Activated CD4-positive, alpha-beta T cell treated with anti-CD3 and anti-CD28 coated beads, Interleukin-2, amount 50 U/mL, for 16 hours (primary cell): ENCODE measurements around the gene CUL1.
"Not testable (repeated sequence)": the region's sequence is repeated elsewhere in the genome, so short reads cannot be mapped to it uniquely, and the experiment has no call there.

Source experiments
- DNase-seq: peaks from one replicate; pipeline ENCODE4 v3.0.0-alpha.2; 2020

Gene CUL1

GRCh38 chr7:148697256-148698006, 1.3 kb upstream of the CUL1 start:
- peak; percentile 79 for DNase-seq

- no peak for DNase-seq
Observed at GRCh38 chr7:148698007-148698396, 701 bp upstream of the CUL1 start.

GRCh38 chr7:148699024-148699781, 500 bp downstream of the CUL1 start:
- DNase-seq, result peak; percentile 67

GRCh38 chr7:148699782-148700629, 1.3 kb downstream of the CUL1 start:
- peak; percentile 17 for DNase-seq

- peak; percentile 48 for DNase-seq
Observed at GRCh38 chr7:148700661-148701064, 2.0 kb downstream of the CUL1 start.

- no peak for DNase-seq
Observed at GRCh38 chr7:148701414-148701813, 2.7 kb downstream of the CUL1 start.

GRCh38 chr7:148702876-148703670, 4.4 kb downstream of the CUL1 start:
- DNase-seq, result no peak

GRCh38 chr7:148703671-148703962, 4.9 kb downstream of the CUL1 start:
- not testable (repeated sequence) for DNase-seq

- DNase-seq, result no peak
Observed at GRCh38 chr7:148704189-148704588, 5.5 kb downstream of the CUL1 start.

GRCh38 chr7:148704970-148705369, 6.3 kb downstream of the CUL1 start:
- no peak for DNase-seq

- no peak for DNase-seq
Observed at GRCh38 chr7:148706368-148706767, 7.7 kb downstream of the CUL1 start.

GRCh38 chr7:148708026-148708885, 9.6 kb downstream of the CUL1 start:
- no peak for DNase-seq

GRCh38 chr7:148709014-148709413, 10.3 kb downstream of the CUL1 start:
- no peak for DNase-seq

GRCh38 chr7:148710426-148710825, 11.7 kb downstream of the CUL1 start:
- DNase-seq, result not testable (repeated sequence)

- no peak for DNase-seq
Observed at GRCh38 chr7:148711191-148712102, 12.7 kb downstream of the CUL1 start.

- DNase-seq, result no peak
Observed at GRCh38 chr7:148712678-148713329, 14.1 kb downstream of the CUL1 start.

GRCh38 chr7:148714498-148714897, 15.8 kb downstream of the CUL1 start:
- no peak for DNase-seq

GRCh38 chr7:148715027-148715426, 16.3 kb downstream of the CUL1 start:
- no peak for DNase-seq

GRCh38 chr7:148717266-148717793, 18.6 kb downstream of the CUL1 start:
- DNase-seq, result no peak

GRCh38 chr7:148718431-148718830, 19.7 kb downstream of the CUL1 start:
- DNase-seq, result no peak
